ENCODE measurements around the gene CALCOCO2.
"Not testable (repeated sequence)": the region's sequence is repeated elsewhere in the genome, so short reads cannot be mapped to it uniquely, and the experiment has no call there.

Gene CALCOCO2, protein sequence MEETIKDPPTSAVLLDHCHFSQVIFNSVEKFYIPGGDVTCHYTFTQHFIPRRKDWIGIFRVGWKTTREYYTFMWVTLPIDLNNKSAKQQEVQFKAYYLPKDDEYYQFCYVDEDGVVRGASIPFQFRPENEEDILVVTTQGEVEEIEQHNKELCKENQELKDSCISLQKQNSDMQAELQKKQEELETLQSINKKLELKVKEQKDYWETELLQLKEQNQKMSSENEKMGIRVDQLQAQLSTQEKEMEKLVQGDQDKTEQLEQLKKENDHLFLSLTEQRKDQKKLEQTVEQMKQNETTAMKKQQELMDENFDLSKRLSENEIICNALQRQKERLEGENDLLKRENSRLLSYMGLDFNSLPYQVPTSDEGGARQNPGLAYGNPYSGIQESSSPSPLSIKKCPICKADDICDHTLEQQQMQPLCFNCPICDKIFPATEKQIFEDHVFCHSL

DNA sequence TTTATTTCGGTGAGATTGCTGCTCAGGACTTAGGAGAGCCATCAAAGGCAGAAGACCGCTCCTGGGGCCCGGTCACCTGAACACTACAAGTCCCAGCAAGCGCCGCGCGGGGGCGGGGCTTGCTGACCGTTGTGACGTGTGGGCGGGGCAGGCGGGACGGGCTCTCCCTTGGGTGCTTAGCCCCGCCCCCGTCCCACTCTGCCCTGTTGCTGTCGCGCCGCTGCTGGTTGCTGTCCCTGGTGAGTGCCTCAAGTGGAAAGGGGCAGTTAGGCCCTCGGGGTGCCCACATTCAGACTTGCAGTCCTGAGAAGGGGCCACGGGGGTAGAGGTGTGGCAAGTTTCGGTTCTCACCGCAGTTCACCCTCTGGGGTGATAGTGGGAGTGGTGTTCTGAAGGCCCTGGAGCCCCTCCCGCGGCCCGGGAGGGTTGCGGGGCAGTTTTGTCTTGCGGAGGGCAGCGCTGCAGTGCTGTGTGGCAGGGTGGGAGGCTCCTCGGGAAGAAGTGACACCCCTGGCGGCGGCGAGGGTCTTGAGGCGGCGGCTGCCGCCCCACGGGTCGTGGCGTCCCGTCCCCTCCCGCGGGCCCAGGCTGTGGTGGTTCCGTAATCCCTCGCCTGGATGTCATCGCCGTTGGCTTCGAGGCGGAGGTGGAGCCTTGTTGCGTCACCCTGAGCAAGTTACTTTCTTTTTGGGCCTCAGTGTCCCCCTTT lies at the start of gene CALCOCO2:
Gene CALCOCO2 (plus strand): TSS at position 196 of the 709 bp plus-strand sequence. CDS start 10,673 bp downstream, outside the sequence.
- peak; percentile 95 for DNase-seq

- no peak for DNase-seq
Observed at GRCh38 chr17:48787828-48788227, 43.0 kb upstream of the CALCOCO2 start.

GRCh38 chr17:48790607-48791127 lies 40.2 kb upstream of the CALCOCO2 start:
- DNase-seq = no peak

DNA sequence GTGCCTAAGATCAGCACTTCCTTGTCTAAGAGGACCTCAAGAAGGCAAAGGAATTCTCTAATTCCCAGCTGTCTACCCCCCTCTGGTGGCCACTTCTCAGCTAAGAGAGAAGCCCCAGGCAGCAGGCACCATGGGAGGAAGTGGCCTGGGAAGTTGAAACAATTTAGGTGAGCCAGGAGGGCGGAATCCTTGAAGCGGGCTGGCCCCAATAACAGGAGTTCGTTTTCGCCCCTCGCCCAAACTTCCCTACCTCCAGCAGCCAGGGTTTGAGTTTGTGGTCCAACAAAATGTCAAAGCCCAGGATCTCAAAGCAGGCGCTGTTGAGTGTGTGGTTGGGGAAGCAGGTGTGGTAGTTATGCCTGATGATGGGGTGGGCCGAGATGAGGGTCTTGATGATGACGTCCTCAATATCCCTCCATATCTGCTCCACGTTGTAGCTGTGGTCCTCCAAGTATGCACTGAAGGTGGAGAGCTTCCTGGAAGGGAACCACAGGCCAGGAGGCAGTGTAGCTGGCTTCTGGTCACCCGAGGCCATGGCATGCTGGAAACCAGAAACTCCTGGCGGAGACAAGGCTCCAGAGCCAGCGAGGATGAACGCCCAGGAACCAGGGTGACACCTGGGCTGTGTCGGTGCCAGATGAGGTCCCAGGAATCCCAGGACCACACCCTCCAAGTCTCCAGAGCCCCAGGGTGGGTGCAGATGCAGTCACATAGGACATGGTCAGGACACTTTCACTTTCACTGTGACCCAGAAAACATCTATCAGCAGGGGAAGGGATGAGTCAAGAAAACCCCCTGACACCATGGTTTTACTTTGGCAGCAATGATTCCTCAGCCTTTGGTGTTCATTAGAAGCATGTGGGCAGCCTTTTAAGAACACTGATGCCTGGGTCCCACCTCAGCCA lies 39.5 kb upstream of the CALCOCO2 start:
- peak; percentile 71 for DNase-seq

- DNase-seq = no peak
Observed at GRCh38 chr17:48792033-48792798, 38.6 kb upstream of the CALCOCO2 start.

- DNase-seq = no peak
Observed at GRCh38 chr17:48795444-48796162, 35.2 kb upstream of the CALCOCO2 start.

- not testable (repeated sequence) for DNase-seq
Observed at GRCh38 chr17:48796163-48796522, 34.7 kb upstream of the CALCOCO2 start.

- DNase-seq = no peak
Observed at GRCh38 chr17:48799069-48799723, 31.6 kb upstream of the CALCOCO2 start.

GRCh38 chr17:48800626-48801217 lies 30.1 kb upstream of the CALCOCO2 start:
- DNase-seq = no peak

GRCh38 chr17:48804936-48805411 lies 25.9 kb upstream of the CALCOCO2 start:
- peak; percentile 53 for DNase-seq

GRCh38 chr17:48809182-48809581 lies 21.7 kb upstream of the CALCOCO2 start:
- no peak for DNase-seq

DNA sequence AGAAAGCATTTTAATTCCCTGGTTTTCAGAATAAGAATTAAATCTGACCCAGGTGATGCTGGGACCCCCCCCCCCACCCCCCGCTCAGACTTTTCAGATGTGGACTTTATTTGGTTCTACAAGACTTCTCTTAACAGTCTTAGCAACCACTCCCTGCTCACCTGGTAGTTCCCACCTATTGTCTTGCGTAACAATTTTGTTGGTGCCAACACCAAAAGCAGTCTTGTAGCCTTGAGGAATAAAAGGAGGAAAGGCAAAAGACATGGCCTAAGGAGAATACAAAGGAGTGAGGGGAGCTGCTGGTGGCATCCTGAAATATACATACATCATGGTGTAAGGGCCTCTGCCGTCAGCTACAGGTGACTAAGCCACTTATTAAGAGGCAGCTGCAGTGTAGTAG lies 18.8 kb upstream of the CALCOCO2 start:
- DNase-seq = no peak

DNA sequence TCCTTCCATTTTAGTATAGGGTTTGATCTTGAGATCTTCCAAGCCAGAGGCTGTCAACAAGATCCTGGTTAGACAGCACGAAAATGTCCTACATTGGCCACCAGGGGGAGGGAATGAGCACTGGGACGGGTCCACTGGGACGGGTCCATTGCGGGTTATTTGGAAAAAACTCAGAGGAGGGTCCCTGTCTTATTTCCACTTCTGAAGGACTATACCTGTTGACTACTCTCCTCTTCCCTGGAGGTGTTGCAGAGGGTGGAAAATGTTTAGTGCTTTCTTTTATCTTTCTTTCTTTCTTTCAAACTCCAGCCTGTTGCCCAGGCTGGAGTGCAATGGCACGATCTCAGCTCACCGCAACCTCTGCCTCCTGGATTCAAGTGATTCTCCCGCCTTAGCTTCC lies 16.3 kb upstream of the CALCOCO2 start:
- DNase-seq = peak; percentile 68

- no peak for DNase-seq
Observed at GRCh38 chr17:48815311-48815710, 15.5 kb upstream of the CALCOCO2 start.

GRCh38 chr17:48816438-48816773 lies 14.4 kb upstream of the CALCOCO2 start:
- no peak for DNase-seq

DNA sequence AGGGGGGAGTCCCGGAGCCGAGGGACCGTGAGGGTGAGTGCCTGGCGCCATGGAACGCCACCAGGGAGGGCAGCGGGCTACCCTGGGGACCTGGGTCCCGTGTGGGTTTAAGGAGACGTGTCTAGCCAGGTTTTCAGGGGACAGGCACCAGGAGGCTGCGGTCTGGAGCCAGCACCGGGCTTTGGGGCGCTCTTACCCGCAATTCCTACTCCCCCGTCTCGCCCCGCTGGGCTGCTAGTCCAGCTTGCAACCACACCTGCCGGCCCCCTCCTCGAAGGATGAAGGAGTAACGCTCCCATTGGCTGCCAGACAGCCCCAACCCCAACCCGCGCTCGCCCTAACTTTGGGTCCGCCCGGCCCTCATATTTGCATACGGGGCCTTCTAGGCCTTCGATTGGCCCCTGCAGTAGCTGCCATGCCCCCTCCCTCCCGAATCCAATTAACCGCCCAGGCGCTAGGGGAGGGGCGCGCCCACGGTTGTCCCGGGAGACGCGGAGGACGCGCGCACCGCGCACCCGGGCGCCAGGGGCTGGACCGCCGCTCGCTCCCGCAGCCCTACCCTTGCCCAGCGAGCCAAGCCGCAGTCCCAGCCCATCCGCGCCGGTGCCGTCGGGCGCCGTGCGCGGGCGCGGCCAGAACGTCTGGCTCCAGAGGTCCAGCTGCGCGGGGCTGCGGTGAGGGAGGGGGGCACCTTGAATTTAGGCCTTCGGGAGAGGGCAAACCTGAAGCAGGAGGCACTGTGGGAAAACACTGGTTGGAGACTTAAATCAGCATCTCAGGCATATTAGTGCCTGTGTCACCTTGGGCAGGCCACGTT lies 13.9 kb upstream of the CALCOCO2 start, which contains the start of gene TTLL6:
Gene TTLL6 (minus strand): TSS at position 456 of the 817 bp plus-strand sequence. CDS start 157 bp downstream, at position 299.
- DNase-seq = peak; percentile 88

DNA sequence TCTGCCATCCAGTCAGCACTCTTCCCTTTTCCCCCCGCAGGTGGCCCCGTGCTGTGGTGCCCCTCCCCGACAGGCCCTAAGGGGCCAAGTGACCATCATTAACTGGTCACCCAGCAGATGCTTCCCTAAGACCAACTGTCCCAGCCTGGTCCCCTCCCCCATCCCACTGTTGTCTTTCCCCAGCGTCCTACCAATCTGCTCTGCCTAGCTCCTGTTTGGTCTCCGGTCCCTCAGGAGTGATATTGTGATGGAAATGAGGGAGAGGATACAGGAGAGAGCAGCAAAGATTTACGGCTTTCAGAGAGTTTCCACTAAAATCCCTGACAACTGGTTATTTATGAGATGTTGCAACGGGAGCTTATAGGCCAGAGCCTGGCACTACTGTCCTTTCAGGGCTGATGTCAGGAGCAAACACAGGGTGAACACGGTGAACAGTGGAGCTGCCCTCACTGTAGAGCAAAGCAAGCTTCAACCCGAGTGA lies 12.4 kb upstream of the CALCOCO2 start:
- DNase-seq = no peak

DNA sequence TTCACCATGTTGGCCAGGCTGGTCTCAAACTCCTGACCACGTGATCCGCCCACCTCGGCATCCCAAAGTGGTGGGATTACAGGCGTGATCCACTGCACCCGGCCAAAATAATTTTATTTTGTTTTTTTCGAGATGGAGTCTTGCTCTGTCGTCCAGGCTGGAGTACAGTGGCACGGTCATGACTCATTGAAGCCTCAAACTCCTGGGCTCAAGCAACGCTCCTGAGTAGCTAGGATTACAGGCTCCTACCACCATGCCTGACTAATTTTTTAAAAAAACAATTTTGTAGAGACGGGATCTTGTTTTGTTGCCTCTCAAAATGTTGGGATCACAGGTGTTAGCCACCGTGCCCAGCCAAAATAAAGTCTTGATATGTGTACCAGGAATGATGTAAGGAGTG lies 11.4 kb upstream of the CALCOCO2 start:
- DNase-seq = no peak

DNA sequence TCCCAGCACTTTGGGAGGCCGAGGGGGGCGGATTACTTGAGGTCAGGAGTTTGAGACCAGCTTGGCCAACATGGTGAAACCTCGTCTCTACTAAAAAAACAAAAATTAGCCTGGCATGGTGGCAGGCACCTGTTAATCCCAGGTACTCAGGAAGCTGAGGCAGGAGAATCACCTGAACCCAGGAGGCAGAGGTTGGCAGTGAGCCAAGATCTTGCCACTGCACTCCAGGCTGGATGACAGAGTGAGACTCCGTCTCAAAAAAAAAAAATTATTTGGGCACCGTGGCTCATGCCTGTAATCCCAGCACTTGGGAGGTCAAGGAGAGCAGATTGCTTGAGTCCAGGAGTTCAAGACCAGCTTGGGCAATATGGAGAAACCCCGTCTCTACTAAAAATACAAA lies 9.9 kb upstream of the CALCOCO2 start:
- DNase-seq = not testable (repeated sequence)

Data from hematopoietic multipotent progenitor cell treated with erythropoietin and hydrocortisone succinate and interleukin-3 and kit ligand, for 8 days (in vitro differentiated cells).